ENCODE data around the gene SLC3A2. TPM values are rescaled to one million over a fixed set of nuclear protein-coding genes. Genes with fewer than 3 reads are reported as not detected.

SLC3A2 gene
- total RNA-seq, 2 experiments from 2014 or later, result 289 to 321 TPM

- CTCF ChIA-PET (ENCODE audit: unreplicated experiment), result no interaction called here
- Histone ChIP-seq H3K9me2 (ENCODE audit: insufficient read depth, low read length) (no peaks in the 10 kb centered on the region), H3K4me3 (ENCODE audit: low read depth, low read length, poor library complexity, severe bottlenecking) (no peak overlapping the region), H3K4me2 (ENCODE audit: low read length) (no peak overlapping the region), H3K9me3 (ENCODE audit: low read length) (no peaks in the 10 kb centered on the region), H3K27ac (ENCODE audit: low read depth, low read length, poor library complexity, severe bottlenecking) (no peak overlapping the region), H3K4me1 (ENCODE audit: insufficient read depth, low read length, poor library complexity, severe bottlenecking) (no peaks in the 10 kb centered on the region), H3K36me3 (ENCODE audit: insufficient read depth, low read length) (no peaks in the 10 kb centered on the region), H3K79me2 (ENCODE audit: insufficient read depth, low read depth, low read length) (no peaks in the 10 kb centered on the region), H4K20me1 (ENCODE audit: insufficient read depth, low read length) (no peaks in the 10 kb centered on the region), H2AFZ (ENCODE audit: low read length) (no peak overlapping the region)
- BruUV-seq (replicated peaks), result no TSS peak
- DNase-seq (ENCODE audit: low spot score), result no peak
- POLR2A ChIA-PET, result interaction anchor here (0.5 kb wide), 1 partner anchor 440 kb away, joined by 3 read pairs; no protein-coding TSS in a partner anchor
- TF ChIP-seq EZH2phosphoT487 (IDR thresholded peaks at IDR 0.05; ENCODE audit: borderline replicate concordance, low read depth, low read length) (no peak), CTCF (conservative IDR thresholded peaks at IDR 0.05; ENCODE audit: low read length) (no peak)
- intact Hi-C loops (cut with micrococcal nuclease; ENCODE audit: unreplicated experiment), result no loop called here
Observed at GRCh38 chr11:62919898-62920640, 39.4 kb downstream of the SLC3A2 start.

- Histone ChIP-seq H3K4me2 (ENCODE audit: low read length) (no peak within 1 kb of the TSS), H2AFZ (ENCODE audit: low read length) (no peak within 1 kb of the TSS), H3K4me3 (ENCODE audit: low read depth, low read length, poor library complexity, severe bottlenecking) (no peak within 1 kb of the TSS), H3K27ac (ENCODE audit: low read depth, low read length, poor library complexity, severe bottlenecking) (no peak within 1 kb of the TSS), H3K9me2 (ENCODE audit: insufficient read depth, low read length) (no peaks in the 10 kb centered on the region), H3K36me3 (ENCODE audit: insufficient read depth, low read length) (no peaks in the 10 kb centered on the region), H3K9me3 (ENCODE audit: low read length) (no peaks in the 10 kb centered on the region), H4K20me1 (ENCODE audit: insufficient read depth, low read length) (no peaks in the 10 kb centered on the region), H3K79me2 (ENCODE audit: insufficient read depth, low read depth, low read length) (no peaks in the 10 kb centered on the region), H3K4me1 (ENCODE audit: insufficient read depth, low read length, poor library complexity, severe bottlenecking) (no peaks in the 10 kb centered on the region)
- intact Hi-C loops (cut with micrococcal nuclease; ENCODE audit: unreplicated experiment), result no loop called here
- TF ChIP-seq CTCF (conservative IDR thresholded peaks at IDR 0.05; ENCODE audit: low read length) (no peak), EZH2phosphoT487 (IDR thresholded peaks at IDR 0.05; ENCODE audit: borderline replicate concordance, low read depth, low read length) (no peak)
- CTCF ChIA-PET (ENCODE audit: unreplicated experiment), result no interaction called here
- no TSS peak for BruUV-seq (replicated peaks)
- no peak for DNase-seq (ENCODE audit: low spot score)
- POLR2A ChIA-PET, result interaction anchor here (1.0 kb wide), 1 partner anchor 35 kb away, joined by 3 read pairs; no protein-coding TSS in a partner anchor
Observed at GRCh38 chr11:62921201-62921572, 40.5 kb downstream of the SLC3A2 start, which contains the start of gene CHRM1. Gene CHRM1, minus strand, starts transcription at chr11:62921363. Its CDS starts 10,263 bp downstream, at chr11:62911100.

DNA sequence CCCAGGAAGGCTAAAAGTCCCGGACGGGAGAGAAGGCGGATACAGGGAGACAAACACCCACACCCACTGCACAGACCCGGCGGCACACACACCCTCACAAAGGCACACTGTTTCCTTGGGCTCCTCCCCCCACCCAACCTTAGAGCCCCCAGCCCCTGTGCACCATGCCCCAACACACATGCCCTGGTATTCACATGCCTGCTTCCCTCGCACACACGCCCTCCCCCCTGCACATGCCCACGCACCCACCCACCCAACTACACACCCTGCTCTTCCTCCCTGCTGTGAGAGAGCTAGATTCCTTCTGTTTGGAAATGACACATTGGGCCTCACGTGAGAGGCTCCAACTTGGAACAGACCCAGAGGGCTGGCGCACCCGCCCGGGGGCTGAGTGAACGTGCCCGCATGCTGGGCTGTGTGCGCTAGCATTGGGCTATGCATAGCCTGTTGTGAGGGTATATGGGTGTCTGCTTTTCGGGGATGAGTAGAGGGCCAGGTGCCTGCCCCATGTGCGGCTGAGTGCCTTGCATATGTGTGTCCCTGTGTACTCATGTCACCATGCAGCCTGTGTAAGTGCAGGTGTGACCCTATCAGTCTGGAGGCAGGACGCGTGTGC, 41.0 kb downstream of the SLC3A2 start:
- H3K4me2 ChIP-seq (ENCODE audit: low read length), result no peak overlapping the region
- no peaks in the 10 kb centered on the region for H3K4me1 ChIP-seq (ENCODE audit: insufficient read depth, low read length, poor library complexity, severe bottlenecking)
- no TSS peak for BruUV-seq (replicated peaks)
- intact Hi-C loops (cut with micrococcal nuclease; ENCODE audit: unreplicated experiment), result no loop called here
- POLR2A ChIA-PET, result interaction anchor here (1.0 kb wide), 1 partner anchor 35 kb away, joined by 3 read pairs; no protein-coding TSS in a partner anchor
- no peaks in the 10 kb centered on the region for H3K9me3 ChIP-seq (ENCODE audit: low read length)
- no peak for DNase-seq (ENCODE audit: low spot score)
- H3K9me2 ChIP-seq (ENCODE audit: insufficient read depth, low read length), result no peaks in the 10 kb centered on the region
- no peaks in the 10 kb centered on the region for H3K79me2 ChIP-seq (ENCODE audit: insufficient read depth, low read depth, low read length)
- H3K27ac ChIP-seq (ENCODE audit: low read depth, low read length, poor library complexity, severe bottlenecking), result no peak overlapping the region
- H2AFZ ChIP-seq (ENCODE audit: low read length), result no peak overlapping the region
- no peak for TF ChIP-seq EZH2phosphoT487 (IDR thresholded peaks at IDR 0.05; ENCODE audit: borderline replicate concordance, low read depth, low read length)
- TF ChIP-seq CTCF (conservative IDR thresholded peaks at IDR 0.05; ENCODE audit: low read length), result no peak
- no peaks in the 10 kb centered on the region for H4K20me1 ChIP-seq (ENCODE audit: insufficient read depth, low read length)
- CTCF ChIA-PET (ENCODE audit: unreplicated experiment), result no interaction called here
- H3K36me3 ChIP-seq (ENCODE audit: insufficient read depth, low read length), result no peaks in the 10 kb centered on the region
- H3K4me3 ChIP-seq (ENCODE audit: low read depth, low read length, poor library complexity, severe bottlenecking), result no peak overlapping the region
